ENCODE data around the gene ZFHX3.
"Not testable (repeated sequence)": the region's sequence is repeated elsewhere in the genome, so short reads cannot be mapped to it uniquely, and the experiment has no call there.

Gene ZFHX3

GRCh38 chr16:73047536-73048291 lies at the start of gene ZFHX3:
ZFHX3 (minus strand) TSS chr16:73048128; CDS start chr16:72960145, 87,983 bp downstream.
- peak; percentile 50 for DNase-seq

- no peak for DNase-seq
Measured at GRCh38 chr16:73096510-73096909, 48.6 kb upstream of the ZFHX3 start.

- peak; percentile 47 for DNase-seq
Measured at GRCh38 chr16:73095885-73096421, 48.0 kb upstream of the ZFHX3 start.

GRCh38 chr16:73095142-73095820 lies 47.4 kb upstream of the ZFHX3 start:
- no peak for DNase-seq

- no peak for DNase-seq
Measured at GRCh38 chr16:73094371-73094770, 46.4 kb upstream of the ZFHX3 start.

GRCh38 chr16:73093146-73094144 lies 45.5 kb upstream of the ZFHX3 start:
- DNase-seq = no peak

- no peak for DNase-seq
Measured at GRCh38 chr16:73092236-73092781, 44.4 kb upstream of the ZFHX3 start.

- no peak for DNase-seq
Measured at GRCh38 chr16:73091174-73091573, 43.2 kb upstream of the ZFHX3 start.

GRCh38 chr16:73089420-73089819 lies 41.5 kb upstream of the ZFHX3 start:
- DNase-seq = no peak

GRCh38 chr16:73086108-73086507 lies 38.2 kb upstream of the ZFHX3 start:
- DNase-seq = no peak

GRCh38 chr16:73083271-73083670 lies 35.3 kb upstream of the ZFHX3 start:
- no peak for DNase-seq

GRCh38 chr16:73082634-73083051 lies 34.7 kb upstream of the ZFHX3 start:
- not testable (repeated sequence) for DNase-seq

GRCh38 chr16:73080931-73081330 lies 33.0 kb upstream of the ZFHX3 start:
- DNase-seq = no peak

- no peak for DNase-seq
Measured at GRCh38 chr16:73076324-73076810, 28.4 kb upstream of the ZFHX3 start.

- DNase-seq = no peak
Measured at GRCh38 chr16:73074382-73074781, 26.5 kb upstream of the ZFHX3 start.

GRCh38 chr16:73072051-73072450 lies 24.1 kb upstream of the ZFHX3 start:
- DNase-seq = not testable (repeated sequence)

- peak; percentile 25 for DNase-seq
Measured at GRCh38 chr16:73071131-73071940, 23.4 kb upstream of the ZFHX3 start.

GRCh38 chr16:73069581-73070262 lies 21.8 kb upstream of the ZFHX3 start:
- no peak for DNase-seq

GRCh38 chr16:73068541-73069401 lies 20.8 kb upstream of the ZFHX3 start:
- DNase-seq = no peak

Measured in NCI-H526 treated with DMSO at 0.1 percent for 48 hours (cell line).